K562 (cell line): ENCODE data around the gene CEP290. TPM values are rescaled to one million over a fixed set of nuclear protein-coding genes. Genes with fewer than 3 reads are reported as not detected.

Experiments
- CC2D1A ChIP-seq: fragments of 450-650 bp; IDR thresholded peaks from 2 replicates; pipeline ENCODE4 v1.6.1; 2017; ENCODE audit warnings: mild to moderate bottlenecking
- E2F4 ChIP-seq: sonication (generic); formaldehyde crosslinking; IDR thresholded peaks from 2 replicates; pipeline ENCODE4 v1.8.0; 2022; ENCODE audit warnings: mild to moderate bottlenecking, low read depth, missing genetic modification reagents
- NCOA6 ChIP-seq: fragments of 450-650 bp; IDR thresholded peaks from 2 replicates; pipeline ENCODE4 v1.6.1; 2017; ENCODE audit warnings: mild to moderate bottlenecking
- POLR3G ChIP-seq: IDR thresholded peaks from 2 replicates; pipeline ENCODE4 v1.6.1; 2011; ENCODE audit not compliant: insufficient read length, insufficient replicate concordance; ENCODE audit errors: extremely low read depth
- PRDM10 ChIP-seq: fragments of 450-650 bp; IDR thresholded peaks from 2 replicates; pipeline ENCODE4 v1.6.1; 2018; ENCODE audit not compliant: partially characterized antibody
- RBM22 ChIP-seq: fragments of 200-400 bp; formaldehyde crosslinking; IDR thresholded peaks from 2 replicates; pipeline ENCODE4 v1.6.1; 2018; ENCODE audit warnings: low read length, low read depth; ENCODE audit not compliant: poor library complexity, severe bottlenecking
- RNF2 ChIP-seq: sonication (generic); IDR thresholded peaks from 2 replicates; pipeline ENCODE4 v1.6.1; 2016
- TEAD4 ChIP-seq, 2 experiments: sonication (generic) in 1 of 2; formaldehyde crosslinking in 1 of 2; IDR thresholded peaks; 2 replicates each; pipeline versions ENCODE4 v1.6.1 to v1.8.0; 2012 to 2022; ENCODE audit warnings: borderline replicate concordance in 1 of 2, inconsistent platforms in 1 of 2, low read length in 1 of 2, mild to moderate bottlenecking in 1 of 2, missing genetic modification reagents in 1 of 2
- THRAP3 ChIP-seq: fragments of 450-650 bp; IDR thresholded peaks from 2 replicates; pipeline ENCODE4 v1.6.1; 2016; ENCODE audit warnings: mild to moderate bottlenecking, inconsistent platforms, borderline replicate concordance
- XRCC5 ChIP-seq: fragments of 200-400 bp; formaldehyde crosslinking; IDR thresholded peaks from 2 replicates; pipeline ENCODE4 v1.6.1; 2017; ENCODE audit warnings: low read depth, mild to moderate bottlenecking, low read length
- ZC3H8 ChIP-seq: fragments of 450-650 bp; IDR thresholded peaks from 2 replicates; pipeline ENCODE4 v1.6.1; 2017
- ZFP30 ChIP-seq: fragments of 250-450 bp; sonication (Bioruptor Pico); IDR thresholded peaks from 2 replicates; pipeline ENCODE4 v1.8.0; 2022; ENCODE audit warnings: moderate library complexity, mild to moderate bottlenecking, inconsistent platforms, borderline replicate concordance
- ZFX ChIP-seq: sonication (generic); formaldehyde crosslinking; IDR thresholded peaks from 2 replicates; pipeline ENCODE4 v1.8.0; 2022; ENCODE audit warnings: mild to moderate bottlenecking, missing genetic modification reagents, moderate library complexity
- ZZZ3 ChIP-seq: fragments of 450-650 bp; IDR thresholded peaks from 2 replicates; pipeline ENCODE4 v1.6.1; 2016; ENCODE audit warnings: antibody characterized with exemption, mild to moderate bottlenecking, moderate library complexity
- polyA plus RNA-seq, 8 experiments: library from polyadenylated mRNA; depleted of rRNA in 4 of 8; stranded (reverse) in 5 of 8; unstranded in 3 of 8; fragments of >200 nt; fragmentation: Nextera tagmentation in 2 of 8; fragmentation: Illumina TruSeq in 1 of 8; extraction: Ambion mirVana in 2 of 8; extraction: Trizol in 1 of 8; gene quantifications; 2 replicates each; pipeline versions ENCODE4 v1.2.1 to v1.2.3, GENCODE V29; 2011 to 2014; ENCODE audit warnings: inconsistent platforms in 1 of 8, missing spikeins in 1 of 8
- total RNA-seq, 7 experiments: library from RNA; depleted of rRNA in 6 of 7; stranded (reverse); fragments of >200 nt in 6 of 7; fragmentation: Illumina TruSeq in 2 of 7; extraction: Trizol in 2 of 7; gene quantifications; 2 replicates each; pipeline versions ENCODE4 v1.2.1 to v1.2.3, GENCODE V29; 2011 to 2021; ENCODE audit warnings: low replicate concordance in 1 of 7

The CEP290 gene
- total and polyA plus RNA-seq, 9 of the 15 experiments (the other 6 are each of a cell fraction or from before 2014, with no cell fraction given), result 7.2 to 19.4 (median 18.1) TPM

- TF ChIP-seq E2F4 (CRISPR knock-in tag) (peak; percentile 48; the same call in 1 of the 2 replicates), POLR3G (no peak), RBM22 (peak; percentile 19), RNF2 (peak; percentile 50; the same call in 1 of the 2 replicates), XRCC5 (peak; percentile 64; the same call in 1 of the 2 replicates), NCOA6 (no peak), ZZZ3 (no peak), ZFX (CRISPR knock-in tag) (peak; percentile 86), TEAD4 (IDR thresholded peaks at IDR 0.05; ENCODE audit: low read length) (no peak), TEAD4 (CRISPR knock-in tag; IDR thresholded peaks at IDR 0.05; ENCODE audit: borderline replicate concordance) (no peak), THRAP3 (no peak), CC2D1A (no peak), ZFP30 (no peak), PRDM10 (no peak), ZC3H8 (no peak)
Measured at GRCh38 chr12:88035271-88035906, 106.5 kb downstream of the CEP290 start (continued).
